Measurements from ENCODE around the gene SLC9B1.

DNA sequence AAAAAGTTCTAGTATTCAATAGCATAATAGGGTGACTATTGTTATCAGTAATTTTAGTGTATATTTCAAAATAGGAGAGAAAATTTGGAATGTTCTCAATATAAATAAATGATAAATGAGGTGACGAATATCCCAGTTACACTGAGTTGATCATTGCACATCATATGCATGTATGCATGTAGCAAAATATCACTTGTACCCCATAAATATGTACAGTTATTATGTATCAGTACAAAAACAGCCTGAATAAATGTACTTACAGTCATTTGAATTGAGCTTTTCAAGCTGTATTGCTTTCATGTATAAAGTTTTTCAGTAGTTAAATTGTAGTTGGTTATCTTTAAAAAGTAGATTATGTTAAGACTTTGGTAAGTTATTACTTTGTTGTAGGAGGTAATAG is 138.2 kb downstream of the SLC9B1 start:
- TF ChIP-seq, protein P1, sequence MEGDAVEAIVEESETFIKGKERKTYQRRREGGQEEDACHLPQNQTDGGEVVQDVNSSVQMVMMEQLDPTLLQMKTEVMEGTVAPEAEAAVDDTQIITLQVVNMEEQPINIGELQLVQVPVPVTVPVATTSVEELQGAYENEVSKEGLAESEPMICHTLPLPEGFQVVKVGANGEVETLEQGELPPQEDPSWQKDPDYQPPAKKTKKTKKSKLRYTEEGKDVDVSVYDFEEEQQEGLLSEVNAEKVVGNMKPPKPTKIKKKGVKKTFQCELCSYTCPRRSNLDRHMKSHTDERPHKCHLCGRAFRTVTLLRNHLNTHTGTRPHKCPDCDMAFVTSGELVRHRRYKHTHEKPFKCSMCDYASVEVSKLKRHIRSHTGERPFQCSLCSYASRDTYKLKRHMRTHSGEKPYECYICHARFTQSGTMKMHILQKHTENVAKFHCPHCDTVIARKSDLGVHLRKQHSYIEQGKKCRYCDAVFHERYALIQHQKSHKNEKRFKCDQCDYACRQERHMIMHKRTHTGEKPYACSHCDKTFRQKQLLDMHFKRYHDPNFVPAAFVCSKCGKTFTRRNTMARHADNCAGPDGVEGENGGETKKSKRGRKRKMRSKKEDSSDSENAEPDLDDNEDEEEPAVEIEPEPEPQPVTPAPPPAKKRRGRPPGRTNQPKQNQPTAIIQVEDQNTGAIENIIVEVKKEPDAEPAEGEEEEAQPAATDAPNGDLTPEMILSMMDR (IDR thresholded peaks at IDR 0.05): no peak
- TF ChIP-seq POLR2A (IDR thresholded peaks at IDR 0.05): no peak
